HepG2 (cell line): ENCODE data around the gene ALDOA. TPM values are rescaled to one million over a fixed set of nuclear protein-coding genes. Genes with fewer than 3 reads are reported as not detected.

Experiments used
- ARHGAP35 ChIP-seq: sonication (generic); formaldehyde crosslinking; IDR thresholded peaks from 2 replicates; pipeline ENCODE4 v1.9.0; 2022; ENCODE audit warnings: mild to moderate bottlenecking, inconsistent platforms, moderate library complexity, missing genetic modification reagents, borderline replicate concordance
- CBX5 ChIP-seq: sonication (generic); formaldehyde crosslinking; IDR thresholded peaks from 2 replicates; pipeline ENCODE4 v1.4.0; 2020; ENCODE audit warnings: missing genetic modification reagents, borderline replicate concordance
- CEBPB ChIP-seq: IDR thresholded peaks from 2 replicates; pipeline ENCODE4 v1.6.1; 2011; ENCODE audit warnings: low read depth, low read length, improper control_type of control experiment, borderline replicate concordance
- KDM5A ChIP-seq: fragments of 200-600 bp; sonication (generic); IDR thresholded peaks from 2 replicates; pipeline ENCODE4 v1.7.0; 2018; ENCODE audit warnings: antibody characterized with exemption, mild to moderate bottlenecking, low read length, borderline replicate concordance
- KLF6 ChIP-seq: IDR thresholded peaks from 2 replicates; pipeline ENCODE4 v1.8.0; 2016; ENCODE audit warnings: missing biosample characterization, missing genetic modification reagents
- NCOA2 ChIP-seq: sonication (generic); formaldehyde crosslinking; IDR thresholded peaks from 2 replicates; pipeline ENCODE4 v1.8.0; 2022; ENCODE audit warnings: inconsistent platforms
- PCBP1 ChIP-seq: fragments of 200-400 bp; formaldehyde crosslinking; IDR thresholded peaks from 2 replicates; pipeline ENCODE4 v1.6.1; 2017; ENCODE audit warnings: mild to moderate bottlenecking, low read depth, low read length, borderline replicate concordance
- RARG ChIP-seq: sonication (generic); formaldehyde crosslinking; IDR thresholded peaks from 2 replicates; pipeline ENCODE4 v1.4.0; 2020; ENCODE audit warnings: low read depth, mild to moderate bottlenecking, missing genetic modification reagents
- REPIN1 ChIP-seq: sonication (generic); formaldehyde crosslinking; IDR thresholded peaks from 2 replicates; pipeline ENCODE4 v1.8.0; 2022; ENCODE audit warnings: missing genetic modification reagents, low read depth, mild to moderate bottlenecking, borderline replicate concordance
- SMAD3 ChIP-seq: sonication (generic); formaldehyde crosslinking; IDR thresholded peaks from 2 replicates; pipeline ENCODE4 v1.4.0; 2020; ENCODE audit warnings: missing genetic modification reagents
- TOPORS ChIP-seq: sonication (generic); formaldehyde crosslinking; IDR thresholded peaks from 2 replicates; pipeline ENCODE4 v1.8.0; 2023; ENCODE audit warnings: mild to moderate bottlenecking, missing genetic modification reagents
- ZFP90 ChIP-seq: sonication (generic); formaldehyde crosslinking; IDR thresholded peaks from 2 replicates; pipeline ENCODE4 v1.8.0; 2022; ENCODE audit warnings: missing genetic modification reagents, mild to moderate bottlenecking, inconsistent platforms, borderline replicate concordance
- ZNF143 ChIP-seq: sonication (generic); formaldehyde crosslinking; IDR thresholded peaks from 2 replicates; pipeline ENCODE4 v1.4.0; 2020; ENCODE audit warnings: missing genetic modification reagents
- ZNF205 ChIP-seq: IDR thresholded peaks from 2 replicates; pipeline ENCODE4 v1.6.1; 2018; ENCODE audit warnings: missing biosample characterization, missing genetic modification reagents
- ZNF225 ChIP-seq: sonication (generic); formaldehyde crosslinking; IDR thresholded peaks from 2 replicates; pipeline ENCODE4 v1.4.0; 2020; ENCODE audit warnings: mild to moderate bottlenecking, missing genetic modification reagents
- polyA plus RNA-seq, 8 experiments: library from polyadenylated mRNA; depleted of rRNA in 3 of 8; stranded (reverse) in 7 of 8; unstranded in 1 of 8; fragments of >200 nt; fragmentation: Illumina TruSeq in 4 of 8; extraction: Trizol in 4 of 8; gene quantifications; 2 replicates each; pipeline versions ENCODE4 v1.2.1 to v1.2.3, GENCODE V29; 2011 to 2016; ENCODE audit warnings: low read depth in 4 of 8, missing spikeins in 1 of 8, mixed read lengths in 1 of 8; ENCODE audit not compliant: insufficient read depth in 1 of 8
- total RNA-seq, 5 experiments: library from RNA; depleted of rRNA; stranded (reverse); fragments of >200 nt; fragmentation: Illumina TruSeq; extraction: Trizol; gene quantifications; 2 replicates each; pipeline ENCODE4 v1.2.3, GENCODE V29; 2016; ENCODE audit warnings: low read depth in 1 of 5
- TF ChIP-seq, protein P1 (sequence below): sonication (generic); formaldehyde crosslinking; IDR thresholded peaks from 2 replicates; pipeline ENCODE4 v1.5.0; 2020; ENCODE audit warnings: missing genetic modification reagents
- TF ChIP-seq, protein P2 (sequence below): sonication (generic); formaldehyde crosslinking; IDR thresholded peaks from 2 replicates; pipeline ENCODE4 v1.4.0; 2020; ENCODE audit warnings: missing genetic modification reagents, borderline replicate concordance
- TF ChIP-seq, protein P3 (sequence below): sonication (generic); formaldehyde crosslinking; IDR thresholded peaks from 2 replicates; pipeline ENCODE4 v1.9.0; 2021; ENCODE audit warnings: missing genetic modification reagents, mild to moderate bottlenecking, borderline replicate concordance
- TF ChIP-seq, protein P4 (sequence below): sonication (generic); formaldehyde crosslinking; IDR thresholded peaks from 2 replicates; pipeline ENCODE4 v1.4.0; 2020; ENCODE audit warnings: low read depth, mild to moderate bottlenecking, missing genetic modification reagents
- TF ChIP-seq, protein P5 (sequence below): sonication (generic); formaldehyde crosslinking; conservative IDR thresholded peaks from 2 replicates; pipeline ENCODE4 v1.4.0; 2020; ENCODE audit warnings: mild to moderate bottlenecking, missing genetic modification reagents, moderate library complexity

The ALDOA gene
- total and polyA plus RNA-seq, 2 of the 13 experiments (the other 11 are each of a cell fraction or from before 2014, with no cell fraction given), result 925 to 1,884 TPM

DNA sequence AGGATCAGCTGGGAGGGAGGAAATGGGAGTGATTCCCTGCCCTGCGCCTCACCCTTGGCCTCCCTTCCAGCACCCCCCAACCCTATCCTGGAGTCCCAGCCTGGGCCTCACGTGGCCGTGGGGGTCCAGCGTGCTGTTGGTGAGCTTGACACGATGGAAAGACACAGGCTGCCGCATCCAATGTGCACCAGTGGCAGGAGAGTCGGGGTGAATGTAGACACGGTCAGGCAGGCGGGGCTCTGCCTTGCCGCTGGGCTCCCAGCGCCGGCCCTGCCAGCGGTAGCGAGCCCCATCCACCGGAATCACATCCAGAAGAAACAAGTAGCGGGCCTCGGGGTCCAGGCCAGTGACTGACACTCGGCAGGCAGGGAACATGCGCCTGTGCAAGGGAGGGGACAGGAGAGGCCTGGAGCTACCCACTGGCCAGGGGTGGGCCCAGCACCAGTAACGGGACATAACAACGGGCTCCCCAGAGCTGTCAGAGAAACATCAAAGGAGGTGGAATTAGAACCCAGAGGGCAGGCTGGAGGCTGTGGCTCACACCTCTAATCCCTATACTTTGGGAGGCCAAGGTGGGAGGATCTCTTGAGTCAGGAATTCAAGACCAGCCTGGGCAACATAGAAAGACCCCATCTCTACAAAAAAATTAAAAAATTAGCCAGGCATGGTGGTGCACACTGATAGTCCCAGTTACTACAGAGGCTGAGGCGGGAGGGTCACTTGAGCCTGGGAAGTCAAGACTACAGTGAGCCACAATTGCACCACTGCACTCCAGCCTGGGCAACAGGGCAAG lies 23.5 kb downstream of the ALDOA start (continued):
- TF ChIP-seq TOPORS (CRISPR knock-in tag), result no peak
- no peak for TF ChIP-seq ARHGAP35 (CRISPR knock-in tag)
- TF ChIP-seq ZFP90 (CRISPR knock-in tag), result peak; percentile 52; the same call in 1 of the 2 replicates
- TF ChIP-seq REPIN1 (CRISPR knock-in tag), result no peak
- 0 out of 2 replicates have a peak, but pooled peaks have one; percentile 36 for TF ChIP-seq ZNF143 (CRISPR knock-in tag)
- TF ChIP-seq SMAD3 (CRISPR knock-in tag), result no peak
- TF ChIP-seq ZNF205, result no peak
- TF ChIP-seq NCOA2 (CRISPR knock-in tag), result no peak
- no peak for TF ChIP-seq KDM5A
- TF ChIP-seq, protein P1, sequence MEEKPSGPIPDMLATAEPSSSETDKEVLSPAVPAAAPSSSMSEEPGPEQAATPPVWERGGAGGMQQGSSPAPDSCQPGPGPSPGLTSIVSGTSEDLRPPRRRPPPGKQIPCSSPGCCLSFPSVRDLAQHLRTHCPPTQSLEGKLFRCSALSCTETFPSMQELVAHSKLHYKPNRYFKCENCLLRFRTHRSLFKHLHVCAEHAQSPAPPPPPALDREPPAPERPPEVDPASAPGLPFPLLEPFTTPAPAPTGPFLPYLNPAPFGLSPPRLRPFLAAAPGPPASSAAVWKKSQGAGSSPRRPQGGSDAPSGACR (CRISPR knock-in tag), result no peak
- TF ChIP-seq ZNF225 (CRISPR knock-in tag), result 0 out of 2 replicates have a peak, but pooled peaks have one; percentile 17
- no peak for TF ChIP-seq PCBP1
- TF ChIP-seq CEBPB, result no peak
- no peak; the same call in 1 of the 2 replicates for TF ChIP-seq CBX5 (CRISPR knock-in tag)
- TF ChIP-seq RARG, result no peak
- TF ChIP-seq, protein P2, sequence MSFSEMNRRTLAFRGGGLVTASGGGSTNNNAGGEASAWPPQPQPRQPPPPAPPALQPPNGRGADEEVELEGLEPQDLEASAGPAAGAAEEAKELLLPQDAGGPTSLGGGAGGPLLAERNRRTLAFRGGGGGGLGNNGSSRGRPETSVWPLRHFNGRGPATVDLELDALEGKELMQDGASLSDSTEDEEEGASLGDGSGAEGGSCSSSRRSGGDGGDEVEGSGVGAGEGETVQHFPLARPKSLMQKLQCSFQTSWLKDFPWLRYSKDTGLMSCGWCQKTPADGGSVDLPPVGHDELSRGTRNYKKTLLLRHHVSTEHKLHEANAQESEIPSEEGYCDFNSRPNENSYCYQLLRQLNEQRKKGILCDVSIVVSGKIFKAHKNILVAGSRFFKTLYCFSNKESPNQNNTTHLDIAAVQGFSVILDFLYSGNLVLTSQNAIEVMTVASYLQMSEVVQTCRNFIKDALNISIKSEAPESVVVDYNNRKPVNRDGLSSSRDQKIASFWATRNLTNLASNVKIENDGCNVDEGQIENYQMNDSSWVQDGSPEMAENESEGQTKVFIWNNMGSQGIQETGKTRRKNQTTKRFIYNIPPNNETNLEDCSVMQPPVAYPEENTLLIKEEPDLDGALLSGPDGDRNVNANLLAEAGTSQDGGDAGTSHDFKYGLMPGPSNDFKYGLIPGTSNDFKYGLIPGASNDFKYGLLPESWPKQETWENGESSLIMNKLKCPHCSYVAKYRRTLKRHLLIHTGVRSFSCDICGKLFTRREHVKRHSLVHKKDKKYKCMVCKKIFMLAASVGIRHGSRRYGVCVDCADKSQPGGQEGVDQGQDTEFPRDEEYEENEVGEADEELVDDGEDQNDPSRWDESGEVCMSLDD (CRISPR knock-in tag), result no peak
- TF ChIP-seq, protein P3, sequence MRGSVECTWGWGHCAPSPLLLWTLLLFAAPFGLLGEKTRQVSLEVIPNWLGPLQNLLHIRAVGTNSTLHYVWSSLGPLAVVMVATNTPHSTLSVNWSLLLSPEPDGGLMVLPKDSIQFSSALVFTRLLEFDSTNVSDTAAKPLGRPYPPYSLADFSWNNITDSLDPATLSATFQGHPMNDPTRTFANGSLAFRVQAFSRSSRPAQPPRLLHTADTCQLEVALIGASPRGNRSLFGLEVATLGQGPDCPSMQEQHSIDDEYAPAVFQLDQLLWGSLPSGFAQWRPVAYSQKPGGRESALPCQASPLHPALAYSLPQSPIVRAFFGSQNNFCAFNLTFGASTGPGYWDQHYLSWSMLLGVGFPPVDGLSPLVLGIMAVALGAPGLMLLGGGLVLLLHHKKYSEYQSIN (CRISPR knock-in tag), result no peak
- TF ChIP-seq, protein P4, sequence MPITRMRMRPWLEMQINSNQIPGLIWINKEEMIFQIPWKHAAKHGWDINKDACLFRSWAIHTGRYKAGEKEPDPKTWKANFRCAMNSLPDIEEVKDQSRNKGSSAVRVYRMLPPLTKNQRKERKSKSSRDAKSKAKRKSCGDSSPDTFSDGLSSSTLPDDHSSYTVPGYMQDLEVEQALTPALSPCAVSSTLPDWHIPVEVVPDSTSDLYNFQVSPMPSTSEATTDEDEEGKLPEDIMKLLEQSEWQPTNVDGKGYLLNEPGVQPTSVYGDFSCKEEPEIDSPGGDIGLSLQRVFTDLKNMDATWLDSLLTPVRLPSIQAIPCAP, result no peak
- TF ChIP-seq KLF6 (CRISPR knock-in tag), result no peak
- TF ChIP-seq, protein P5, sequence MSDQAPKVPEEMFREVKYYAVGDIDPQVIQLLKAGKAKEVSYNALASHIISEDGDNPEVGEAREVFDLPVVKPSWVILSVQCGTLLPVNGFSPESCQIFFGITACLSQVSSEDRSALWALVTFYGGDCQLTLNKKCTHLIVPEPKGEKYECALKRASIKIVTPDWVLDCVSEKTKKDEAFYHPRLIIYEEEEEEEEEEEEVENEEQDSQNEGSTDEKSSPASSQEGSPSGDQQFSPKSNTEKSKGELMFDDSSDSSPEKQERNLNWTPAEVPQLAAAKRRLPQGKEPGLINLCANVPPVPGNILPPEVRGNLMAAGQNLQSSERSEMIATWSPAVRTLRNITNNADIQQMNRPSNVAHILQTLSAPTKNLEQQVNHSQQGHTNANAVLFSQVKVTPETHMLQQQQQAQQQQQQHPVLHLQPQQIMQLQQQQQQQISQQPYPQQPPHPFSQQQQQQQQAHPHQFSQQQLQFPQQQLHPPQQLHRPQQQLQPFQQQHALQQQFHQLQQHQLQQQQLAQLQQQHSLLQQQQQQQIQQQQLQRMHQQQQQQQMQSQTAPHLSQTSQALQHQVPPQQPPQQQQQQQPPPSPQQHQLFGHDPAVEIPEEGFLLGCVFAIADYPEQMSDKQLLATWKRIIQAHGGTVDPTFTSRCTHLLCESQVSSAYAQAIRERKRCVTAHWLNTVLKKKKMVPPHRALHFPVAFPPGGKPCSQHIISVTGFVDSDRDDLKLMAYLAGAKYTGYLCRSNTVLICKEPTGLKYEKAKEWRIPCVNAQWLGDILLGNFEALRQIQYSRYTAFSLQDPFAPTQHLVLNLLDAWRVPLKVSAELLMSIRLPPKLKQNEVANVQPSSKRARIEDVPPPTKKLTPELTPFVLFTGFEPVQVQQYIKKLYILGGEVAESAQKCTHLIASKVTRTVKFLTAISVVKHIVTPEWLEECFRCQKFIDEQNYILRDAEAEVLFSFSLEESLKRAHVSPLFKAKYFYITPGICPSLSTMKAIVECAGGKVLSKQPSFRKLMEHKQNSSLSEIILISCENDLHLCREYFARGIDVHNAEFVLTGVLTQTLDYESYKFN, result no peak; the same call in 1 of the 2 replicates
